HCT116 (cell line): ENCODE results near the gene ST3GAL3. TPM values are rescaled to one million over a fixed set of nuclear protein-coding genes. Genes with fewer than 3 reads are reported as not detected.

Source experiments
- ATAC-seq: fragments of 200-7000 bp; cut with Tn5 transposase; 2 replicates; pipeline ENCODE4 v1.9.1; 2020; ENCODE audit warnings: mild to moderate bottlenecking, moderate library complexity
- BruUV-seq: library from RNA; stranded (reverse); fragments of 400-500 nt; replicated peaks from 2 replicates; lab custom pipeline; 2021; lab: Mats Ljungman, UMichigan
- CTCF ChIA-PET: fragments of 300-600 bp; sonication (Branson Sonifier 250); formaldehyde crosslinking; loops from one replicate; lab custom pipeline; 2021; ENCODE audit warnings: antibody characterized with exemption; lab: Charles Lee
- POLR2A ChIA-PET: fragments of 300-600, 350-600 bp; sonication (Branson Sonifier 250); formaldehyde crosslinking; loops from one replicate; lab custom pipeline; 2021; ENCODE audit warnings: antibody characterized with exemption; lab: Charles Lee
- RAD21 ChIA-PET, 2 experiments: fragments of 300-600 bp; sonication (Branson Sonifier 250); formaldehyde crosslinking; loops; one replicate each; lab custom pipeline; 2023; ENCODE audit warnings: low total read pairs in 2 of 2; ENCODE audit not compliant: uncharacterized antibody in 2 of 2, unreplicated experiment in 2 of 2, low non-redundant PET in 1 of 2; lab: Charles Lee
- DNase-seq: peaks from one replicate; pipeline ENCODE4 v3.0.0-alpha.2; 2010; ENCODE audit warnings: low read depth, low spot score
- H2AFZ ChIP-seq: fragments of 200-600 bp; shearing (Covaris generic), sonication (generic); 2 replicates; pipeline ENCODE4 v1.6.1; 2017; ENCODE audit warnings: low read depth, mixed run types, mixed read lengths, antibody characterized with exemption, low read length; ENCODE audit not compliant: poor library complexity, severe bottlenecking
- H3K27ac ChIP-seq: 2 replicates; pipeline ENCODE4 v1.5.1; 2012; ENCODE audit warnings: low read depth, low read length
- H3K27me3 ChIP-seq: fragments of 200-600 bp; sonication (generic); 2 replicates; pipeline ENCODE4 v1.6.1; 2016; ENCODE audit warnings: mixed run types, low read length, mixed read lengths; ENCODE audit not compliant: insufficient read depth
- H3K36me3 ChIP-seq, 2 experiments: fragments of 200-500 bp in 1 of 2; fragments of 200-600 bp in 1 of 2; sonication (Bioruptor generic) in 1 of 2; sonication (generic) in 1 of 2; 2 replicates each; pipeline versions ENCODE4 v1.5.1 to v1.6.1; 2014 to 2016; ENCODE audit warnings: low read length in 2 of 2, inconsistent platforms in 1 of 2, mixed read lengths in 1 of 2, mixed run types in 1 of 2; ENCODE audit not compliant: insufficient read depth in 2 of 2, control insufficient read depth in 1 of 2
- H3K4me1 ChIP-seq, 2 experiments: fragments of 200-600 bp in 1 of 2; sonication (generic) in 1 of 2; 2 replicates each; pipeline versions ENCODE4 v1.5.1 to v1.6.1; 2012 to 2017; ENCODE audit warnings: low read length in 2 of 2, inconsistent platforms in 1 of 2, mild to moderate bottlenecking in 1 of 2, mixed read lengths in 1 of 2, mixed run types in 1 of 2, moderate library complexity in 1 of 2; ENCODE audit not compliant: insufficient read depth in 2 of 2, control insufficient read depth in 1 of 2
- H3K4me2 ChIP-seq: fragments of 200-600 bp; sonication (generic); 2 replicates; pipeline ENCODE4 v1.6.1; 2017; ENCODE audit warnings: mixed run types, low read length, mixed read lengths
- H3K4me3 ChIP-seq, 2 experiments: fragments of 200-600 bp in 1 of 2; sonication (generic) in 1 of 2; replicated peaks in 1 of 2; 2 replicates each; pipeline ENCODE4 v1.5.1; 2011 to 2016; ENCODE audit warnings: low read length in 2 of 2, control low read depth in 1 of 2, low read depth in 1 of 2, mild to moderate bottlenecking in 1 of 2, mixed read lengths in 1 of 2, mixed run types in 1 of 2
- H3K79me2 ChIP-seq: fragments of 200-600 bp; sonication (generic); 2 replicates; pipeline ENCODE4 v1.6.1; 2017; ENCODE audit warnings: mild to moderate bottlenecking, mixed run types, low read length, moderate library complexity, mixed read lengths; ENCODE audit not compliant: insufficient read depth
- H3K9ac ChIP-seq: fragments of 200-600 bp; sonication (generic); 2 replicates; pipeline ENCODE4 v1.6.1; 2016; ENCODE audit warnings: low read length, mixed read lengths
- H3K9me2 ChIP-seq: fragments of 200-600 bp; sonication (generic), shearing (Covaris generic); 2 replicates; pipeline ENCODE4 v1.6.1; 2017; ENCODE audit warnings: mixed run types, mild to moderate bottlenecking, moderate library complexity; ENCODE audit not compliant: insufficient read depth
- H3K9me3 ChIP-seq, 2 experiments: fragments of 200-500 bp in 1 of 2; fragments of 200-600 bp in 1 of 2; sonication (Bioruptor generic) in 1 of 2; sonication (generic) in 1 of 2; 2 replicates each; pipeline ENCODE4 v1.6.1; 2014 to 2017; ENCODE audit warnings: low read length in 2 of 2, mixed read lengths in 2 of 2, inconsistent platforms in 1 of 2, low read depth in 1 of 2, mild to moderate bottlenecking in 1 of 2, mixed run types in 1 of 2, moderate library complexity in 1 of 2; ENCODE audit not compliant: control insufficient read depth in 1 of 2, insufficient read depth in 1 of 2
- H4K20me1 ChIP-seq: fragments of 200-600 bp; sonication (generic), shearing (Covaris generic); 2 replicates; pipeline ENCODE4 v1.6.1; 2017; ENCODE audit warnings: mixed run types, mild to moderate bottlenecking, moderate library complexity; ENCODE audit not compliant: insufficient read depth
- CEBPB ChIP-seq: IDR thresholded peaks from 2 replicates; pipeline ENCODE4 v1.6.1; 2012; ENCODE audit warnings: low read depth
- POLR2A ChIP-seq: IDR thresholded peaks from 2 replicates; pipeline ENCODE4 v1.7.0; 2011; ENCODE audit warnings: borderline replicate concordance; ENCODE audit not compliant: insufficient read depth, insufficient read length; ENCODE audit errors: extremely low read depth
- REST ChIP-seq: IDR thresholded peaks from 2 replicates; pipeline ENCODE4 v1.6.1; 2012; ENCODE audit warnings: low read depth
- SP1 ChIP-seq: IDR thresholded peaks from 2 replicates; pipeline ENCODE4 v1.6.1; 2012; ENCODE audit warnings: low read depth
- TCF7L2 ChIP-seq: IDR thresholded peaks from 2 replicates; pipeline ENCODE4 v1.7.0; 2011; ENCODE audit warnings: borderline replicate concordance, inconsistent platforms; ENCODE audit not compliant: insufficient read depth, insufficient read length; ENCODE audit errors: extremely low read depth
- ZBTB33 ChIP-seq: IDR thresholded peaks from 2 replicates; pipeline ENCODE4 v1.6.1; 2011; ENCODE audit warnings: mild to moderate bottlenecking, low read length, moderate library complexity; ENCODE audit not compliant: insufficient replicate concordance; ENCODE audit errors: extremely low read depth
- ZFX ChIP-seq: fragments of 450-650 bp; IDR thresholded peaks from 2 replicates; pipeline ENCODE4 v1.6.1; 2017
- intact Hi-C: fragments of 100-400 bp; cut with micrococcal nuclease; formaldehyde crosslinking; loops from 2 replicates; pipeline ENCODE4 v1.10.0; 2022
- total RNA-seq: library from RNA; stranded (reverse); gene quantifications from one replicate; pipeline ENCODE4 v1.2.1, GENCODE V29; 2021; ENCODE audit not compliant: unreplicated experiment
- TF ChIP-seq, protein P1 (sequence below): IDR thresholded peaks from 2 replicates; pipeline ENCODE4 v1.6.1; 2012

Gene ST3GAL3
- total RNA-seq, 1 experiment from 2014 or later: 7.2 TPM

- POLR2A ChIA-PET: no interaction called here
- no peak overlapping the region for H3K4me3 ChIP-seq
- CTCF ChIA-PET: no interaction called here
- ATAC-seq: no peak
- TF ChIP-seq REST (no peak), POLR2A (no peak), TCF7L2 (no peak), SP1 (no peak), ZBTB33 (no peak), ZFX (no peak), CEBPB (no peak)
- TF ChIP-seq, protein P1, sequence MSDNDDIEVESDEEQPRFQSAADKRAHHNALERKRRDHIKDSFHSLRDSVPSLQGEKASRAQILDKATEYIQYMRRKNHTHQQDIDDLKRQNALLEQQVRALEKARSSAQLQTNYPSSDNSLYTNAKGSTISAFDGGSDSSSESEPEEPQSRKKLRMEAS: no peak
- H3K9me2 ChIP-seq: no peaks in the 10 kb centered on the region
- no peak overlapping the region for H3K27ac ChIP-seq
- DNase-seq: no peak
- H3K9me3 ChIP-seq: no peaks in the 10 kb centered on the region
- H3K79me2 ChIP-seq: no peaks in the 10 kb centered on the region
- no peak overlapping the region for H2AFZ ChIP-seq
- intact Hi-C loops: no loop called here
- H3K4me2 ChIP-seq: no peak overlapping the region
- RAD21 ChIA-PET: no interaction called here
- H3K27me3 ChIP-seq: no peaks in the 10 kb centered on the region
- H3K36me3 ChIP-seq: peaks cover 49 to 57% of the 10 kb centered on the region in 2 experiments
- H4K20me1 ChIP-seq: no peaks in the 10 kb centered on the region
- BruUV-seq: no TSS peak
- no peak overlapping the region for H3K9ac ChIP-seq
- H3K4me1 ChIP-seq: no peaks in the 10 kb centered on the region
These were observed 19.8 kb upstream of the ST3GAL3 start for GRCh38 chr1:43687301-43688108.
